ENCODE results near the gene KSR1.
"Not testable (repeated sequence)": the region's sequence is repeated elsewhere in the genome, so short reads cannot be mapped to it uniquely, and the experiment has no call there.

Gene KSR1

DNA sequence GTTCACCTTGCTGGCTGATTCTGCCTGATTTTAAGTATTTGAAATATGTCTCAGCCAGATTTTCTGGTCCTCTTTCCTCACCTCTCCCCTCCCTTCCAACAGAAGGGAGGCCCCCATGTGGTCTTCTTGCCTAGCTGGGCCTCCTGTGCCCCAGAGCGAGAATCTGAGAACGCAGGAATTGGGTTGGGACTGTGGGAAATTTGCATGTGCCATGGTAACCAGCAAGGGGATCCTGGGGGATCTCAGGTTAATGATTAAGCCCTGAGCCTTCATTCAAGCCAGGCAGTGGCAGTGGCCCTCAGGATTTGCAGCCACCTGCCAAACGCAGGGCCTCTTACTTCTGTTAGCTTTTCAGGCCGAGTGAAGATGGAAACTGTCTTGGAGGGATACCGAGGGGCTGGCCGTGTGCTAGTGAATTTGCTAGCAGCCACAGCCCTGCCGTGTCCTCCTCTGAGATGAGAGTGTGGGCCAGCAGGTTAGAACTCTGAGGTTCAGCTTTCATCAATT lies 40.2 kb downstream of the KSR1 start:
- DNase-seq, result no peak

DNA sequence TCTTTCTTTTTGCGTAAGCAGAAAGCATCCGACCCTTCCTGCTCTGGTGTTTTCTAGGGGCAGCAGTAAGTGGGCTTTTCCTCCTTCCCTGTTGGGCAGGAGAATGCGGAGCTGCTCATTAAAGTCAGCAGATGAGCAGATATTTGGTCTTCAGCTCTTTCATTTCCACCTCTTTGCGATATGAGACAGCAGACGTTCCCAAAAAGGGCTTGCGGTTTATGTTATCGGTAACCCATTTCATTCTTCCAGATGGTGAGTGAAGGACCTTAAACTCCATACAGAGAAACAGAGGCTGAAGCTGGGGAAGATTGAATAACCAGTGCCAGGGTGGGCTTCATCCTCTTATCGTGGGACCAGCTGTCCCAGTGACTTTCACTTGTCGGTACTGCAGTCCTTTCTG lies 40.7 kb downstream of the KSR1 start:
- no peak for DNase-seq

DNA sequence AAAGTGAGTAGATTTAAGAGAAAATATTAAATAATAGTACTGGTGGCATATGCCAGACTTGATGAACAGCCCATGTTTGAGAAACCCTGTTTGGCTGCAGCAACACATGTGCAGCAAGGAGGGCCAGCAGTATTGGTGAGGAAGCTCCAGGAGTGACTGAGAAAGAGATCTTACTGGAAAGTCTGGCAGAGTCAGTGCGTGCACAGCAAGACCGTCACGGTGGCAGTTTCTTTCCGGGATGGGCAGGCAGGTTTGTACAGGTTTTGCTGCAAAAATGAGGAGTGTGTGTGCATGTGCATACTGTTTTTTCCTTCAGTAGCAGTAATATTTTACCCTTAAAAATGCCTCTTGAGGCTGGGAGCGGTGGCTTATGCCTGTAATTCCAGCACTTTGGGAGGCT lies 41.4 kb downstream of the KSR1 start:
- no peak for DNase-seq

DNA sequence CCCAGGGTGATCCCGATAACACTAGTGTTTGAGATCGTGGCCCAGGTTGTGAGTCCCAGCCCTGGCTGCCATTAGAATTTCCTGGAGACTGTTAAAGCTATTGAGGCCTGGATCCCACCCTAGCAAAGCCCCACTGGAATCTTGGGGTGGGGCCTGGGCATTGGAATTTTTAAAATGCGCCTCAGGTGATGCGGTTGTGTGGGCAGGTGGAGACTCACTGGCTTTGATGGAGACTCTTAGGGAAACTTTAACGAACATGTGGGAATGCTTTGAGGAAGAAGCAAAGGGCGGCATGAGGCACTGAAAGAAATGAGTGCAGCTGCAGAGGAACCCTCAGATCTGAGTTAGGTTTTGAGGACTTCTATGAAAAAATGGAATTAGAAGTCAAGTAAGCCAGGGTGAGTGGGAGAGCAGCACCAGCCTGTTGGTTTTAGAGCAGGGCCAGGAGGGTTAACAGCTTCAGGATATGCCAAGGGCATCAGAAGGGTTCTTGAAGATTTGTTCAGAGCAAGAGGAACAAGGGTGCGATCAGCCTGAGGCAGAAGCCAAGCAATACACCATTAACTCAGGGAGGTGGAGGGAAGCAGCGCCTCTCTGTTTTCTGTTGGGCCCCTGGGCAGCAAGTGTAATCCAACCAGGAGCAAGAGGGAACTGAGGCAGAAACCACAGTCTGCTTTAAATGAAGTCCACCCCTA lies 42.5 kb downstream of the KSR1 start:
- no peak for DNase-seq

DNA sequence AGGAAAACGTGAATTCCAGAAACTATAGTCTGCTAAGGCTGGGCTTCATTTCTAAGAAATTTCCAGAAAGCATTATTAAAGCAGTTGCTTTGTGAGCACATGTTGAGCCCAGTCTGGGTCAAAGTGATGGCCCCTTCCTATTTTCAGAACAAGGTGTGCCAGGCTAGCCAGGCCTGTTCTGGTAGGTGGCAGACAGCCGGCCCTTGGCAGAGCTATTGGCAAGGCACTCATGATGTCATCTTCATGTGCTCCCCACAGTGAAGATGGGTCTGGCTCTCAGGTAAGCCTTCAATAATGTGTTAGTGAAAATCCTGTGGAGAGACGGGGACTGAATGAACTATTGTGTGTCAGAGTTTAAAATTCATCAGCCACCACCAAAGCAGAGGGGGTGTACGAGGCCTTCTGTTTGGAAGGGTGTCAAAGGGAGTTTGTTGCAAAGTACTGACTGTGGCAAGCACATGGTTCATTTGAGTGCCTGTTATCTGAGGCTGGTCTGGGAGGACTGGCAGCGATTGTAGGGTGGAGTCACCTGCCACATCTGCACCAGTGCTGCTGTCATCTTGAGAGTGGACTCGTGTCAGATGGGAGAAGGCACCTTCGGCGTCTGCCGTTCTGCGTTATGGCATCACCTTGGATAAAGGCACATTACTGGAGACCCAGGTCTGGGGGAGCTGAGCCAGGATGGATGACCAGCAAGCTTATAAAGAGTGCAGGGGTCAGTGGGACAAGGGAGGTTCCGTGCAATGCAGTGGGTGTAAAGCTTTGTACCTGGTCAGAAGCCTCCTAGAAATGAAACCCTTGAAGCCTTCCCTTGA lies 43.4 kb downstream of the KSR1 start:
- DNase-seq, result no peak

DNA sequence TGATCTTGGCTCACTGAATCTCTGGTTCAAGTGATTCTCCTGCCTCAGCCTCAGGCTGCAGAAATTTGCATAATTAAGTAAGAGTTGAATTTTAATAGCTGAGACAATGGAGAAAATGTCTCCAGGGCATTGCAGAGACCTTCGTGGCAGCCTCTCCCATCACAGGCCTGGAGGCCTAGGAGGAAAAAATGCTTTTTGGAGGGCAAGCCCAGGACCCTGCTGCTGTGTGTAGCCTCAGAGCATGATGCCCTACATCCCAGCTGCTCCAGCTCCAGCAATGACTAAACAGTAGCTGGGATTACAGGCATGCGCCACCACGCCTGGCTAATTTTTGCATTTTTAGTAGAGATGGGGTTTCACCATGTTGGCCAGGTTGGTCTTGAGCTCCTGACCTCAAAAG lies 45.1 kb downstream of the KSR1 start:
- DNase-seq, result not testable (repeated sequence)

DNA sequence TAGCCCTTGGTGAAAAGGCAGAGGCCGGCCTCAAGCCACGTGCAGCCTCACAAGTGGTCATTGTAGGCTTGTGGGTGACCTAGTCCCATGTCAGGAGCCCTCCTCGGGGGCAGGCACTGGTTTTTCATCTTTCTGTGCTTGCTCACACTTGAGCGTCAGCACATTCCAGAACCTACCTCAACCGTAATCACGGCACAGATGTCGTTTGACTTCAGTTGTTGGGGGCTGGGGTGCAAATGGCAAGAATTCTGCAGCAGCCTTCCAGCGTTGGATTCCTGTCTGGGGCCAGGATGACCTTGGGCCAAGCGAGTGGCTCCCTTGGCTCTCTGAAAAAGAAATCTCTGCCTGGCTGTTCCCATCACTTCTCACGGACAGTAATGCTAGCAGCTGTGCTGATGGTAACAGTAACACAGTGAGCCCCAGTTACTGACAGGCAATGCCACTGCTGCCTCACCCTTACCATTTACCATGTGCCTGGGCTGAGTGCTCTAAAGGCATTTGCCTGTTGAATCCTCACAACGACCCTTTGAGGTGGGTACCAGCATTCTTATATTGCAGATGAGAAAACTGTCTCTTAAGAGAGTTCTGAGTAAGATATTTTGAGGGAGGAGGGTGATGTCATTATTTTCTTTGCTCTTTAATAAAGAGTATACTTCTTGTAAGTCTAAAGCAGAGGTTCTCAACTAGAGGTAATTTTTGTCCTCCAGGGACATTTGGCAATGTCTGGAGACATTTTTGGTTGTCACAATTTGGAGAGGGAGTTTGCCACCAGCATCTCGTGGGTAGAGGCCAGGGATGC lies 46.5 kb downstream of the KSR1 start:
- no peak for DNase-seq

DNA sequence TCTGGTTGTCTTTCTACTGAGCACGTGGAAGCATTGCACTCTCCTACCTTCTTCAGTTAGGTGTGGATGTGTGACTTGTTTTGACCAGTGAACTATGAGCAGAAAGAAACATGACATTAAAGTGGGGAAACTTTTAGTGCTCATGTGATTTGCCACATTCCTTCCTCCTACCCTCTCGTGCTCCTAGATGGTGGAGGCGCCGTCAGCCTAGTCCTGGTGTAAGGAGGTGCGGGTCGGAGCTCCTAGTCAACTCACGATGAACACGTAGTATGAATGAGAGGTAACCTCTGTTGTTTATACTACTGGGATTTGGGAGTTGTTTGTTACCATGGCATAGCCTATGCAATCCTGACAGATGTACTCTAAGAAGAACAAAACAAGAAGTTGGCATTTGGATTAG lies 47.4 kb downstream of the KSR1 start:
- no peak for DNase-seq

DNA sequence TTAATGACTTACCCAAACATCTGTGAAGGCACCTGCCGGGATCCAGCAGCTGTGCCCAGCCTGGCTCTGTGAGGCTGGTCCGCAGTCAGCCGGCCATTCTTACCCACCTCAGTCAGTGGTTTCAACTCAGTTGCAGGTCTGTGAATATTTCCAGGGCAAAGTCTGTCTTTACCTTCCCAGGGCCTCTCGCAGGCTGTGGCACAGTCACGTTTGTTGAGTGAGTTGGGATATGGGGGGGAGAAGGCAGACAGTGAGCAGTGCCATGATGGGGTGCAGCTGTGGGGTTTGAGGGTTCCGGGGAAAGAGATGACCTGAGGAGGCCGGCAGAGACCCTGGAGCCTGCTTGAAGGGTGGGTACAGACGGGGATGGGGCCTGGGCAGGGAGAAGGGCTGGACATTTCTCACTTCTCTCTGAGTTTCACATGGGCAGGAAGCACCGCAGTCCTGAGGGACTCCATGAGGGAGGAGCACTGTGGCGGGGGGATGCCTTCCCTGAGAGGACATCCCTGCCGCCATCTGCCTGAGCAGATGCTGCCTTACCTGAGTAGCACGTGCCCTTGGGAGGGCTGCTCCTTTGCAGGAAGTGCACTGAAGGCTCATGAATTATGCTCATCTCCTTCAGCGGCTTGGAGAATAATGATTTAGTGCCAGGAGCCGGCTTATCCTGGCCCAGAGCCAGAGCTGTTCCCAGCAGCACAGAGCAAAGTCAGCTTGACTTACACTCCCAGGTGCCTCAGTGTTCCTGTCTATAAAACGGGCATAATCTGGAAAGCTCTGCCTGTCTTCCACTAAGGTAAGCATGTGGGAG lies 48.1 kb downstream of the KSR1 start:
- no peak for DNase-seq

DNA sequence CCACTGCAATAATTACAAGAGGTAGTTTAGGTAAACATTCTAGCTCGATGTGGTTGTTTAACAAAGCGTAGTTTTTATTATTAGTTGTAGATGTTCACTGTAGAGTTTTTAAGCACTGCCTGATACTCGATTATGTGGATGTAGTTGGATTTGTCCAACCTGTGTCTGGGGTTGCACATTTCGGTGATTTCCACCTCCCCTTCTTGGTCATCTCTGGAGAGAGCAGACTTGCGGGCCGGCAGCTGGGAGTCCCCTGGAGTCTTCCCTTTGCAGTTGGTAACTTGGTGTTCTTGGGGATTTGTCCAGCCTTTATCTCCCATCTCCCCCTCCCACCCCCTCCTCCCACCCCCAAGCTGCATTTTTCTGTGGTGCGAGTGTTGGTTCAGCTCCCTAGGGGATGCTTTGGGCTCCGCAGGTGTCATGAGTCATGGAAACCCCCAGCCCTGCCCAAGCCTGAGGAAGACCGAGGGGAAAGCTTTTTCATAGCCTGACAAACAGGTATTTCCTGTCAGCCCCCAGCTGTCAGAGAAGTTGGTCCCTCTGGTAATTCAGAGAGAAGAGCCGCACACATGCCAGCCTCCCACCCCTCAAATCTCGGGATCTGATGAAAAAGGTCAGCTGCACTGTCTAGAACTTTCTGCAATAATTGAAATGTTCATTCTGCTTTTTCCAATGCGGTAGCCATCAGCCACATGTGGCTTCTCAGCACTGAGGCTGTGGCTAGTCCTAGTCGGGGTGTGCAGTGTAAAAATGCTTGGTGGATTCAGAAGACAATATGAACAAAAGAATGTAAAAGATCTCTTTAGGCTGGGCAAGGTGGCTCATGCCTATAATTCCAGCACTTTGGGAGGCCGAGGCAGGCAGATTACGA lies 50.3 kb downstream of the KSR1 start:
- DNase-seq, result no peak

DNA sequence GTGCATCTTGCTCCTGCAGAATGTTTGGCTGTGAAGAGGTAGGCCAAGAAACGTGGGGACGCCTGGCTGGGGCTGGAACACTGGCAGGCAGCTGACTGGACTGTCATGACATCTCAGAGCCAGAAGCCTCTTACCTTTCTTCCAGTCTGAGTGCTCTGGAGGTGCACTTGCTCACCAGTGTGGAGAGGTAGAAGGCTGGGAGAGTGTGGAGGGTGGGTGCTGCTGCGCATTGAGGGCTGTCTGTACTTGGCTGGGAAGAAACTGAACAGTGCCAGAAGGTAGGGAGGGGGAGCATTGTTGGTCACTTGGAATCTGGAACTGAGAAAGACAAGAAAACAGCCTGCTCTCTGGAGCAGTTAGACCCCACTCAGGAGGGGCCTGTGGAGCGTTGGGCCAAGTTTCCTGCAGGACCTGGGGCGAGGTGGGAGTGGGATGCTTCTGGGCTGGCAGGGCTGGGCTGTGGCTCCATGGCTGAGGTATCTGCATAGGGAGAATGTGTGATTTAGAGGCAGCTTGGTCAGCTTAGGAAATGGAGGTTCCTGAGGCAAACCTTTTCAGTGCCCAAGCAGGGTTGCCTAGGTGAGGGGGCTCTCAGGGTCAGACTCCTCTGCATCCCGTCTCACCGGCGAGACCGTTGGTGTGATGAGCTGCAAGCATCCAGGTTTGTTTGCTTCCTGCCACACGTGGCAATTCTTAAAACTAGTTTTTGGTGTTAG lies 55.1 kb downstream of the KSR1 start:
- no peak for DNase-seq

DNA sequence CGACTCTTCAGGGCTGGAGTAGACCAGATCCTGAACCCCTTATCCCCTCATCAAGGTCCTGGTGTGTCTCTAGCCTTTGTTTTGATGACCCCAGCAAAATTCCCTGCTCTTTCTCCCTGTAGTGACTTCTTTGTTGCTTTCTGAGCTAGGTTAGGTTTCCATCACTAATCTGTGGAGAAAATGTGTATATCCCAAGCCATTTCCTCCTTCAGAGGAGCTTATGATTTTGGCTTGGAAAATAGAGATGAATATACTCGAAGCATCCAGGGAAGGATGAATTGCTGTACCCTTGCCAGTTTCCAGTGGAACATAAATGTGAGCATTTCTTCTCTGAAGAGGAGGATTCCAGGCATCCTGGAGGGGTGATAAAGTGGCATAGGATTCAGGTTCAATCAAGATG lies 55.8 kb downstream of the KSR1 start:
- DNase-seq, result no peak

DNA sequence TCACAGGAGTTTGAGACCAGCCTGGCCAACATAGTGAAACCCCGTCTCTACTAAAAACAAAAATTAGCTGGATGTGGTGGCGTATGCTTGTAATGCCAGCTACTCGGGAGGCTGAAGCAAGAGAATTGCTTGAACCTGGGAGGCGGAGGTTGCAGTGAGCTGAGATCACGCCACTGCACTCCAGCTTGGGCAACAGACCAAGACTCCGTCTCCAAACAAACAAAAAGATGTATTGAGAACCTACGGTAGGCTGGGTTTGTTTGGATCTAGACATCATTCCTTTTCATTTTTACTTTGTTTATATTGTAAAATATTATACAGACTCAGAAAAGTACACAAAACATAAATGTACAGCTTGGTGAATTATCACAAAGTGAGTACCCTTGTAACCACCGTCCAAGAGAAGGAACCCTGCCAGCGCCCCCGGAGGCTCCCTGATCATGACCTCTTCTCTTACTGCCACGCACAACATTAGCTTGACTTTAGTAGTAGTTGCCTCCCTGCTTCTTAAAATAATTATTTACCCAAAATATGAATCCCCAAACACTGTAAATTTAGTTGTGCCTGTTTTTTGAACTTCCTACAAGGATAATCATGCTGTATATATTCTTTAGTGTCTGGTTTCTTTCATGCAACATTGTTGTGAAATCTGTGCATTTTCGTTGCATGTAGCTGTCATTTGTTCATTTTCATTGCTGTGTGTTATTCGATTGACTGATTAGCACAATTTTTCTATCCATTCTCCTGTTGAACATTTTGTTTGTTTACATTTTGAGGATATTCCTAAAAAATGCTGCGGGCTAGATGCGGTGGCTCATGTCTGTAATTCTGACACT lies 56.5 kb downstream of the KSR1 start:
- DNase-seq, result no peak

DNA sequence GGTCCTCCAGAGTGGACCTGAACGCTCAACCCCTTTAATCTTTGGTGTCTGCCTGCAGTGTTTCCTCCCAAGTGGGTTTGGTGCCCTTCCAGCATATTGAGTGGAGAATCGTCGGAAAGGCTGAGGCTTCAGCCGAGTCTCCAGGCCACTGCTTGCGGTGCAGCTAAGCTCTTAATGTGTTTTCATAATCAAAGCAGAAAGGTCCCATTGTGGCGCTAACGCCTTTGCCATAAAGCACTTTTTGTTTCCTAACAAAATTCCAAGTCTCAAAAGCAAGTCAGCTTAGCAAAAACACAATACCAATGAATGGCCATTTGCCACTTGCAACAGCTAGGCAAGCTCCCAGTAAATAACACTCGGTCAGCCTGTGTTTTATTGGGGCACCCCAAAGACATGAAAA lies 57.6 kb downstream of the KSR1 start:
- DNase-seq, result no peak

DNA sequence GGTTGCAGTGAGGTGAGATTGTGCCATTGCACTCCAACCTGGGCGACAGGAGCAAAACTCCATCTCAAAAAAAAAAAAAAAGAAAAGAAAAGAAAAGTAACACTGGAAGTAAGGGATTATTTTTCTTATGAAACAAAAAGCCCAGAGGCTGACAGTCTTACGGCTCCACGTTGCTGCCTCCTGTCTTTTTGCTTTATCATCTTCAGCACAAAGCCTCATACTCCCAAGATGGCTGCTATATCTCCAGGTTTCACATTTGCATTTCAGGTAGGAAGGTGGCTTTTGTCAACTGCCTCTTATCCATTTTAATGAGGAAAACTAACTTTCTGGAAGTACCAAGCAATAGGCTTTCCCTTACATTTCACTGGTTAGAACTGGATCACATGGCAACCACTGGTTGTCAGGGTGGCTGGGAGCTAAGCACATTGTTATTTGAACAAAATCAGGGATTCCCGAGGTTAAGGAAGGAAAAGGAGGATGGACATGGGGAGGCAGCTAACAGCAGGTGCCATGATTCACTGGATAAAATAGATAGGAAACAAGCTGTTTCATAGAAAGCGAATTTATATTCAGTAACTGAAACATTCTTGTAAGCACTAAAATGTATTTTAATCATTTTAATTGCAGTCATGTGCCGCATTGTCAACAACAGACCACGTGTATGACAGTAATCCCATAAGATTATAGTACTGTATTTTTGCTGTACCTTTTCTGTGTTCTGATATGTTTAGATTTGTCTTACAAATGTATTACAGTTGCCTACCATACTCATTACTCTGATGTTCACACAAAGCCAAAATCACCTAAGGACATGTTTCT lies 58.6 kb downstream of the KSR1 start:
- no peak for DNase-seq

DNA sequence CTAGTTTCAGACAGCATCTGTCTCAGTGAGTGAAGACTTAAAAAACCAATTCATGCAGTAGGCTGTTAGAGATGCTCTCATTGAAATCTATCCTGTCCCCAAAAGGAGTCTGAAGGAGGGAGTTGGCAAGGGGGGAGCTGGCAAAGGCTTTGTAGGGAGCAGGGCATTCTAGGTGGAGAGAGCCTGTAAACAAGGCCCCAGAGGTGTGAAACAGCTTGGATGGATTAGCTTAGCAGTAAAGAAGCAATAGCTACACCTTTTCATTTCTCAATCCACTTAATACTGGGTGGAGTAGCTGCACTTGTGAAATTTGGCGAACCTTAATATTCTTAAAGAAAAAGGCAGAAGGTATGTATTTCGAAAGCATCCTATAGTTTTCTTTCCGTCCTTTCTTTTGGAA lies 61.8 kb downstream of the KSR1 start:
- DNase-seq, result no peak

DNA sequence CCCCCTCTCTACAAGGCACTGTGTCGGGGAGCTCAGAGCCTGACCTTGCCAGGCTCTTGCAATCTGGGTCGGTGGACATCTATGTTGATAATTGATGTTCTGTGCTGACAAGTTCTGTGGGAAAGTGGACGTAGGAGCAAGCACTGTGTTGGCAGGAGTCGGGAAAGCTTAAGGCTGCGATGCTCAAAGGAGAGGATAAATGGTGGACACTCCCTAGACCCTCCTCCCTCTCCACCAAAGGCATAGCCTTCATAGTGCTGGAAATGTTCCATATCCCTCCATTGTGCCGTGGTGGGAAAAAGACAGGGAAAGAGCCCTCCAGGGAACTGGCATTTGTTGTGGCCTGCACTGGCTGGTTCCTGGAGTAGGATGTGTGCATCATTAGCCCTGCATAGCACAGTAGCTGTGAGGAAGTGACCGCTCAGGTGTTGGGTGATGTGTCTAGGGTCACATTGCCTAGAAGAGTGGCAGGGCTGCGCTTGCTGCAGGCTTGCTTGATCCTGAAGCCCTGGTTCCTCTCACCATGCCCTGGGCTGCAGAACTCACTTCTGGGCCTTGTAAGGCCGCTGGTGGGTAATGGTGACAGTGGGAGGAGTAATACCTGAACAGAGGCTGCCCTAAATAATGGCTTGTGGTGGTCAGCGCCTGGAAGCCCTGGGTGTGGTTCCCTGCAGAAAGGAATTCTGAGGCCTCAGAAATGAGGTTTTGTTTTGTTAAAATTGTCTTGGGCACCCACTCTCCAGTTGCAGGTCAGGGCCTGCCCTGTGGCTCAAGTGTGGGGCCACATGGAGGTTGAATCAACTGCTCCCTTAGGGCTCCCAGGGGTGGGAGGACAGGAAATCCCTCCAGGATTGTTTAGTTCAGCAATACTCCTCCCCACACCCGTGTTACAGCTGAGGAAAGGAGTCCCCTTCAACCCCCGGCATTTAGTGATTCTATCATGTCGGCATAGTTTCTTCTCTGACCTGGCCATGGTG lies 62.6 kb downstream of the KSR1 start:
- DNase-seq, result no peak

DNA sequence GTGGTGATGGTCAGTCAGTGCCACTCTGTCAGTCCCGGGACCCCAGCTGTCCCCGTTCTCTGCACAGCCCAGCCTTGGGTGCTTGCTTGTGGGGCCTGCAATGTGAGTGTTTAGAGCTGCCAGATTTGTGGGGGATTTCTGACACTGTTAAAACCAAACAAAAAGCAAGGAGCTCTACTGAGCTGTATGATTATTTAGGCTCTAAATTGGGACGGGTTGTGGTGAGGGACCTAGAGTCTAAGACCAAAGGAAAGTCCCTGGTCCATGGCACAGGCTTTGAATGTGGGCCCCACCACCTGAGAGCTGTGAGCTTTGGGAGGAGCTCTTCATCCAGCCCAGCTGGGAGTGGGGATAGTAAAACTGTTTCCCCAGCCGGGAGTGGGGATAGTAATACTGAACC lies 63.3 kb downstream of the KSR1 start:
- DNase-seq, result no peak

Measured in activated CD4-positive, alpha-beta T cell treated with anti-CD3 and anti-CD28 coated beads, Interleukin-2, amount 50 U/mL, for 48 hours (primary cell).